SJCRH30 (cell line): Measurements from ENCODE around the gene NHLH2. TPM values are rescaled to one million over a fixed set of nuclear protein-coding genes. Genes with fewer than 3 reads are reported as not detected.

Experiments used
- DNase-seq, 2 experiments: peaks; one replicate each; pipeline ENCODE4 v3.0.0-alpha.2; 2015 to 2020
- H3K27ac ChIP-seq: fragments of 250-450 bp; sonication (Bioruptor Pico); 2 replicates; pipeline ENCODE4 v1.5.1; 2020; ENCODE audit warnings: mild to moderate bottlenecking, moderate library complexity
- H3K27me3 ChIP-seq: fragments of 250-450 bp; sonication (Bioruptor Pico); 2 replicates; pipeline ENCODE4 v1.5.1; 2020; ENCODE audit warnings: mild to moderate bottlenecking, moderate library complexity
- H3K36me3 ChIP-seq: fragments of 250-450 bp; sonication (Bioruptor Pico); 2 replicates; pipeline ENCODE4 v1.5.1; 2020; ENCODE audit warnings: mild to moderate bottlenecking, moderate library complexity
- H3K4me1 ChIP-seq: fragments of 250-450 bp; sonication (Bioruptor Pico); 2 replicates; pipeline ENCODE4 v1.5.1; 2020; ENCODE audit warnings: mild to moderate bottlenecking, moderate library complexity
- H3K4me3 ChIP-seq: fragments of 250-450 bp; sonication (Bioruptor Pico); 2 replicates; pipeline ENCODE4 v1.5.1; 2020; ENCODE audit warnings: mild to moderate bottlenecking, moderate library complexity
- H3K9me3 ChIP-seq: fragments of 250-450 bp; sonication (Bioruptor Pico); replicated peaks from 2 replicates; pipeline ENCODE4 v1.5.1; 2020; ENCODE audit warnings: mild to moderate bottlenecking, moderate library complexity
- total RNA-seq: library from RNA; depleted of rRNA; stranded (reverse); fragments of >200 nt; shearing (Covaris generic); gene quantifications from 2 replicates; pipeline ENCODE4 v1.2.3, GENCODE V29; 2014; rRNA removed

The NHLH2 gene
- total RNA-seq = not detected in 2 replicates

DNA sequence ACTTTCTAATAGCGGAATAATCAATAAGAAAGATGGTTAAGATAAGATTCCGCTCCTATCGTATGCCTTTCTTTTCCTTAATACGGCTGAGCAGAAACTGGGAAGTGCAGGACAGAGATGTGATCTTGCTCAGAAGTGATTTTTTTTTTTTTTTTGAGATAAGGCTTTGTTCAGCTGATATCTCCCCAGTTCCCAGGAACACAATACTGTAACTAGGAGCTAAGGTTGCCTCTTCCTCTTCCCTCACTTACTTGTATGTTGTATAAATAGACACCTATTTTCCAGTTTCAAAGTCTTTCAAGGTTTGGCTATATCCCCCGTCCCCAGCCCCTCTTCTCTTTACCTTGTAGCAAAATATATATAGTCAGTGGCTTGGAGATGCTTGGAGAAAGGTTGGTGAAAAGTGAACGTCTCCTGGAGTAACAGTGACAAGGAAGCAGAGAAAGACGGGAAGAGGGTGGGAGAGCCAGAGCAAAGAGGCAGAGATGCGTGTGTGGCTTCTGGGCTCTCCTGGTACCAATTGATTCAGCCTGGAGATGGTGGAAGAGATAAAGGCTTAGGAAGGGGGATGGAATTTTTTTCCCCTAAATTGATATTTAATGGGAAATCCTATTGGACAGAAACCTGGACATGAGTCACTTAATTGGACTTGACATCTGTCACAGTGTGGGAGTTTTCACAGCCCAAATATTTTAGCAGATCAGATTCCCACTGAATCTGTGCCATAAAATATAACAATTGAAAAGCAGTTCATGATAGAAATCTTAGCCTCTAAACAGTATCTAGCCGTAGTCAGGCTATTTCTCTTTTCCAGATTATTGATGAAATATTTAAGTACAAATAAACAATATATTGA lies at the start of gene NHLH2:
Gene NHLH2, minus strand, starts transcription at position 522 of the 856 bp plus-strand sequence. CDS start 2,754 bp downstream, outside the sequence.
- no peaks in the 10 kb centered on the region; the same call in 1 of the 2 replicates for H3K36me3 ChIP-seq
- no peaks in the 10 kb centered on the region for H3K4me1 ChIP-seq
- H3K4me3 ChIP-seq = no peak within 1 kb of the TSS
- H3K27me3 ChIP-seq = no peaks in the 10 kb centered on the region
- H3K27ac ChIP-seq = no peak within 1 kb of the TSS
- H3K9me3 ChIP-seq = no peaks in the 10 kb centered on the region
- no peak for DNase-seq

GRCh38 chr1:115890580-115890979 lies 49.7 kb upstream of the NHLH2 start:
- no peaks in the 10 kb centered on the region for H3K9me3 ChIP-seq
- H3K4me3 ChIP-seq = no peak overlapping the region
- DNase-seq = no peak
- no peaks in the 10 kb centered on the region for H3K4me1 ChIP-seq
- no peaks in the 10 kb centered on the region for H3K36me3 ChIP-seq
- H3K27me3 ChIP-seq = no peaks in the 10 kb centered on the region
- no peak overlapping the region for H3K27ac ChIP-seq

DNA sequence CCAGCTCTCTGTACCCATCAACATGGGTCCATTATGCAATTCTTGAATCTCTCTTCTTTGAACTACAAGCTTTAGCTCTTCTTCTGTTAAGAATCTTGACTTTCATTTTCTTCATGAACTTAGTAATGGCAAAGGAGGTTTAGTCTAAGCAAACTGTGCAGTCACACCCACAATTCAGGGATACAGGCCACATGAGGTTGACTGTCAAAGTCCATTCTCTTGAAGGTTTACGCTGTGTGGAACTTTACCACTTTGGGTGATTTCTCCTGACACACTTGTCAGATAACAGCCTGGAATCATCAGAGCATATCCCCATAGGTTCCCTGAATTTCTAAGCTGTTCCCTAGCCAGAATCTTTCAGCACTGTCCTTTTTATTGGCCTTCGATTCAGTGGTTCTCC lies 48.0 kb upstream of the NHLH2 start:
- H3K36me3 ChIP-seq = no peaks in the 10 kb centered on the region
- H3K4me1 ChIP-seq = no peaks in the 10 kb centered on the region
- H3K27ac ChIP-seq = no peak overlapping the region
- H3K27me3 ChIP-seq = no peaks in the 10 kb centered on the region
- DNase-seq = no peak
- no peak overlapping the region for H3K4me3 ChIP-seq
- H3K9me3 ChIP-seq = no peaks in the 10 kb centered on the region

DNA sequence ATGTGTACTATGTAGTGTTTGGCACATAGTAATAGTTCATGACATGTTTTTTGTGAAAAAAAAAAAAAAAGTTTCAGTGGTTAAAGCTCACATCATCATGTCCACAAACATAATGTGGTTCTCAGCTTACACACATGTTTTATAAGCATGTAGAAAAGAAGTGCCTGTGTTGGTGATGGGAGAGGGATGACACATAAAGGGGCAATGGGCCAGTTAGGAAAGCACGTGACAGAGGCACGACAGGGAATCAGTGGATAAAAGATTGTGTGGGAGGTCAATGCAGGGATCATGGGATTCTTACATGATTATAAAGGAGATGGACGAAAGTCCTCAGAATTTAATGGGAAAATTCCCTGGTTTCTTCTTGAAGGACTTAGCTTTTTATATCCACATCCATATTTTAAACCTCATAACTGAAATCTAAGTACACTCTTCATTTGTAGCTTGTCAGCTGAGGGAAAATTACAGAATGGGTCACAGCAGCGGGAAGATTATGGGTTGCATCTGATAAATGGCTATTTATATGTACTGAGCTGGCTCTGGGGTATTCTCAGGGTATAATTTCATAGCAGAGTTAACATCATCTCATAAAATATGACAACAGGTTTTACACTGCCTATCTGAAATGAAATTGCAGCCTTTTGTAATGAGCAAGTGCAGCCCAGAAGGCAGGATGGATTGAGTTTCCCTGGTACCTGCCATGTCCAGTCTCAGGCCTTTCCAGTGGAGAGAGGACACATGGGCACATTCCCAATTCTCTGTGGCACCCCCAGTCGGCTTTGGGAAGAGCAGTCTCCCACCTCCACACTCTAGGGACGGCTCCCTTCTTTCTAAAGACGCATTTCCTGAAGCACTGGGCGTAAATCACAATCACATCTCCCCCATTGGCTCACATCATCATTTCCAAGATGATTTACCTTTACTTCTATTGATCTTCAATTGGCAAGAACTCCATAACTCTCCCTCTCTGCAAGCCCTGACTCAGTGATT lies 42.3 kb upstream of the NHLH2 start:
- H3K27me3 ChIP-seq = peaks cover 5% of the 10 kb centered on the region; the same call in 1 of the 2 replicates
- H3K9me3 ChIP-seq = no peaks in the 10 kb centered on the region
- H3K27ac ChIP-seq = no peak overlapping the region
- no peak for DNase-seq
- H3K4me1 ChIP-seq = no peaks in the 10 kb centered on the region
- no peaks in the 10 kb centered on the region for H3K36me3 ChIP-seq
- H3K4me3 ChIP-seq = no peak overlapping the region

DNA sequence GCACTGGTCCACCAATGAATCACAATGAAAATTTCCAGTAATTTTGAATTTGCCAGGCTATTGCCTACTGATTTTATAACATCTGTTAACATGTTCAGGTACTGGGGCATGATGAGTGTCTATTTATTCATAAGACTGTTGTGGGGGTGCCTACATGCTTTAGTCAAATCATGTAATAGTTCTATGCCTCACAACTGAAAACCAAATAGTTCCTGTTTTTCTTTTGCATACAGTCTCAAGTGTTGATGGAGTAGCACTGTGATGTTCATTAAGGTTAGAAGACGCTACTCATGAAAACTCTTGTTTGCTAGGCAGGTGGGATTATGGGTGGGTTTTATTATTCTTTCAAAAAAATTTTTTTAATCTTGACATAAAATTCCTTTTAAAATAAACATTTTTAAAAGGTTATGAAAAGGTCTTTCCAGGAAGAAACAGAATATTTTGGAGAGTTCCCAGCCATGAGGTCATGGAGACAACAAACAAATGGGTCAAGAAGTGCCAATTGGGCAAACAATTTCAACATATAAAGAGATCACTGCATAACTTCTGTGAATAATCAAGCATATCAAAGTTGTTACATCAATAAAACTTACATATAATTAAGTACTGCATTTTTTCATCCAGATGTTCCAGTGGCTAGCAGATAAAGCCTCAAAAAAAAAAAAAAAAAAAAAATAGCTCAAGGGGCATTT lies 40.2 kb upstream of the NHLH2 start:
- Histone ChIP-seq H3K9me3 (no peaks in the 10 kb centered on the region), H3K27ac (no peak overlapping the region), H3K36me3 (no peaks in the 10 kb centered on the region), H3K27me3 (peaks cover 5% of the 10 kb centered on the region; the same call in 1 of the 2 replicates), H3K4me1 (no peaks in the 10 kb centered on the region), H3K4me3 (no peak overlapping the region)
- DNase-seq = no peak

GRCh38 chr1:115879977-115880376 lies 39.1 kb upstream of the NHLH2 start:
- no peaks in the 10 kb centered on the region for H3K9me3 ChIP-seq
- H3K27ac ChIP-seq = no peak overlapping the region
- no peak overlapping the region for H3K4me3 ChIP-seq
- H3K27me3 ChIP-seq = peaks cover 5% of the 10 kb centered on the region; the same call in 1 of the 2 replicates
- H3K36me3 ChIP-seq = no peaks in the 10 kb centered on the region
- DNase-seq = peak in 1 of 2 experiments; percentile 7
- no peaks in the 10 kb centered on the region for H3K4me1 ChIP-seq

DNA sequence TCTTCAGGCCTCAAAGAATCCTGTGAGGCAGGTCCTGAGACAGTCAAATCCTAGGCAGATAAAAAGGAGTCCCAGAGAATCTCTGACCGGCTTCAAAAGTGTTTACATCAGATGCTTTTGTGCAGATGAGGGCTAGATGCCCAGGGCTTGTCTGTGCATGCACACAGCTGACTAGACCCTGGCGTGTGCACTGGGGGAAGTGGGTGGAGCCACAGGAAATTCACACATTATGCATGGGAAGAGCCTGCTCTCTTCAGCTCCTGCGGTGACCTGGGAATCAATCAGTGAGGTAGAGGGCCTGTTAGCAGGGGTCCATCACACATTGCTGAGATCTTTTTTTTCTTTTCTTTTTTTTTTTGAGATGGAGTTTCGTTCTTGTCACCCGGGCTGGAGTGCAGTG lies 36.6 kb upstream of the NHLH2 start:
- Histone ChIP-seq H3K4me3 (no peak overlapping the region), H3K27ac (no peak overlapping the region), H3K27me3 (peaks cover 5% of the 10 kb centered on the region; the same call in 1 of the 2 replicates), H3K36me3 (no peaks in the 10 kb centered on the region), H3K9me3 (no peaks in the 10 kb centered on the region), H3K4me1 (no peaks in the 10 kb centered on the region)
- peak in 1 of 2 experiments; percentile 15 for DNase-seq

DNA sequence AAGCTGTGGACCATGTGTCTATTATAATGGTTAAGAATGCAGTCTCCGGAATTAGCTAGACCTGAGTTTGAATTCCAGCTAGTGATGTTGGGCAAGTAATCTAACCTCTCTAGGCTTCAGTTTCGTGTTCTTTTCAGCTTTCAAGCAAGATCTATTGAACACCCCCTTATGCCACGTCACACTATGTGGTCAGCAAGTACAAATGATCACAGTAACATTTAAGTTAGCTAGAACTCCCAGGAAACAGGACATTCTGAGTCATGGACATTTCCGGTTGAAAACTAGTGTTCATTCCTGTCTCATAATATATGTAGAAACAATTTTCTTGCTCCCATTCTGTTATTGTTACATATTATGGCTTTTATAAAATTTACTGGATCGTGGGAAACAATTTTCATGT lies 34.0 kb upstream of the NHLH2 start:
- H3K4me1 ChIP-seq = no peaks in the 10 kb centered on the region
- peaks cover 4% of the 10 kb centered on the region for H3K27me3 ChIP-seq
- no peaks in the 10 kb centered on the region for H3K36me3 ChIP-seq
- H3K27ac ChIP-seq = no peak overlapping the region
- no peak for DNase-seq
- H3K4me3 ChIP-seq = no peak overlapping the region
- no peaks in the 10 kb centered on the region for H3K9me3 ChIP-seq

DNA sequence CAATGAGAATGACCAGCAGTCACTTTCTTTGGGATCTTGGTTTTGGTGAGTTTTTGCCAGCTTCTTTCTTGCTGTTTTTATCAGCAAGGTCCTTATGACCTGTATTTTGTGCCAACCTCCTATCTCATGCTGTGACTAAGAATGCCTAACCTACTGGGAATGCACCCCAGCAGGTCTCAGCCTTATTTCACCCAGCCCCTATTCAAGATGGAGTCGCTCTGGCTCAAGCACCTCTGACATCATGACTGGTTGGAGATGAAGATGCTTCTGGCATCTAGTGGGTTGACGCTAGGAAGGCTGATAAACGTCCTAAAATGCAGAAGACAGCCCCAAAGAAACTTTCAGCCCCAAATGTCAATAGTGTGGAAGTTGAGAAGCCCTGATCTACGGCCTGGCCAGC lies 33.6 kb upstream of the NHLH2 start:
- no peaks in the 10 kb centered on the region for H3K9me3 ChIP-seq
- no peak overlapping the region for H3K4me3 ChIP-seq
- H3K27ac ChIP-seq = no peak overlapping the region
- no peaks in the 10 kb centered on the region for H3K36me3 ChIP-seq
- peaks cover 4% of the 10 kb centered on the region for H3K27me3 ChIP-seq
- no peaks in the 10 kb centered on the region for H3K4me1 ChIP-seq
- no peak for DNase-seq

GRCh38 chr1:115873184-115873583 lies 32.3 kb upstream of the NHLH2 start:
- Histone ChIP-seq H3K36me3 (no peaks in the 10 kb centered on the region), H3K9me3 (no peaks in the 10 kb centered on the region), H3K27ac (no peak overlapping the region), H3K27me3 (peaks cover 7% of the 10 kb centered on the region), H3K4me3 (no peak overlapping the region), H3K4me1 (no peaks in the 10 kb centered on the region)
- DNase-seq = no peak

DNA sequence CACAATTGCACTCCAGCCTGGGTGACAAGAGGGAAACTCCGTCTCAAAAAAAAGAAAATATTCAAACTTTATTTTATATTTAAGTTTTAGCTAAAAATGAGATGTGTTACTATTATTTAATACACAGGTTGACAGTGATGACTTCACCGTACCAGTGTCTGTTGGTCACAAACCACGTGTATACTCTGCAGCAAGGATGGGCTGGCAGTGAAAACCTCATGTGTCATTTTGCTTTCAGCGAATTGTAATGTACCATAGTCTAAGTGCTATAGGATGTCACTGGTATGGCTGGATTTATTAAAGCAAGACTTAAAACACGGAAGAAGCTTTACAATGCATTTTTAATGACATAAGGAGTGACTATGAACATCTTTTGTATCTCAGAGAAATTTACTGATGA lies 28.1 kb upstream of the NHLH2 start:
- Histone ChIP-seq H3K9me3 (no peaks in the 10 kb centered on the region), H3K4me3 (no peak overlapping the region), H3K4me1 (no peaks in the 10 kb centered on the region), H3K36me3 (no peaks in the 10 kb centered on the region), H3K27me3 (peaks cover 7% of the 10 kb centered on the region), H3K27ac (no peak overlapping the region)
- no peak for DNase-seq

GRCh38 chr1:115867216-115867615 lies 26.3 kb upstream of the NHLH2 start:
- Histone ChIP-seq H3K4me1 (no peaks in the 10 kb centered on the region), H3K9me3 (no peaks in the 10 kb centered on the region), H3K27me3 (peaks cover 7% of the 10 kb centered on the region), H3K27ac (no peak overlapping the region), H3K36me3 (no peaks in the 10 kb centered on the region), H3K4me3 (no peak overlapping the region)
- DNase-seq = no peak

DNA sequence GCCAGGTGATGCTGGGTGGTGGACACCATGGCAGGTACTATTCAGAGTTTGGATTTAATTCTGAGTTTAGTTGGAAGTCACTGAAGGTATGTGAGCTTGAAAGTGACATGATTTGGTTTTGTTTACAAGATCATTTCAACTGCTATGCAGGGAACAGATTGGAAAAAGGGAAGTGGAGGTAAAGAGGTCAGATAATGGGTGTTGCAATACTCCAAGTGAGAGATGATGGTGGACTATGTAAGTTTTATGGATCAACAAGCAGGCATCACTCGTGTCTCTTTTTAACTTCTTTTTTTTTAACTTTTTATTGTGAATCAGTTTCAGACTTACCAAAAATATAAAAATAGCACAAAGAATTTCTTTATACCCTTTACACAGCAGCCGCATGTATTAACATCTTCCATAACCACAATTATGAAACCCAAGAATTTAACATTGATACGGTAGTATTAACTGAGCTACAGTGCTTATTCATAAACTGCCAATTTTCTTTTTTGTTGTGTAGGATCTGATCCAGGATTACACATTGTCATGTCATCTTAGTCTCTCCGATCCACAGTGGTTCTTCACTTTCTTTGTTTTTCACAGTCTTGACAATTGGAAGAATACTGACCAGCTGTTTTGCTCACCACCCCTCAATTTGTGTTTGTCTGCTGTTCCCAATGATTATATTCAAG lies 24.9 kb upstream of the NHLH2 start:
- no peak overlapping the region for H3K27ac ChIP-seq
- H3K9me3 ChIP-seq = no peaks in the 10 kb centered on the region
- no peaks in the 10 kb centered on the region for H3K36me3 ChIP-seq
- H3K4me3 ChIP-seq = no peak overlapping the region
- H3K27me3 ChIP-seq = peaks cover 4% of the 10 kb centered on the region
- no peak for DNase-seq
- no peaks in the 10 kb centered on the region for H3K4me1 ChIP-seq

DNA sequence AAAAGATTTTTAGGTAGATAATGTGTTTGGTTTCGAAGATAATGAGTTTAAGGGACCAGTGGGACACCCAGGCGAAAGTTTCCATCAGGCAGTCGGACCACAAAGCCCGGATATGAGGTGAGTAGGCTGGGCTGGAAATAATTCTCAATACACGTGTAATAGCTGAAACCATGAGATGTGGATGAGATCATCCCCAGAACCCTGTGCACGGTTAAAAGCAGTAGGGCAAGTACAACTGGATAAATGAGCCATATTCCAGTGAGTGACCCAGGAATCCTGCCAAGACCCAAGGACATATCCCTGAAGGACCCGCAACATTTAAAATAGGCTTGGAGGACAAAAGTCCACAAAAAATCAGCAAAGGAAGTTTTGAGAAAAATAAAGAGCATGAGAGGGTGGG lies 21.5 kb upstream of the NHLH2 start:
- H3K4me1 ChIP-seq = no peaks in the 10 kb centered on the region
- H3K27me3 ChIP-seq = no peaks in the 10 kb centered on the region
- no peak overlapping the region for H3K4me3 ChIP-seq
- DNase-seq = no peak
- H3K9me3 ChIP-seq = no peaks in the 10 kb centered on the region
- no peaks in the 10 kb centered on the region for H3K36me3 ChIP-seq
- no peak overlapping the region for H3K27ac ChIP-seq
